ENCODE measurements around the gene STARD10.

STARD10 gene

GRCh38 chr11:72824020-72824419 lies 30.2 kb upstream of the STARD10 start:
- DNase-seq: no peak
- Histone ChIP-seq H3K36me3 (peaks cover 2% of the 10 kb centered on the region; the same call in 1 of the 2 replicates), H3K27ac (no peak overlapping the region), H3K4me3 (ENCODE audit: low read depth, low read length) (no peak overlapping the region), H3K27me3 (ENCODE audit: insufficient read depth, low read depth, severe bottlenecking) (no peaks in the 10 kb centered on the region), H3K9me3 (ENCODE audit: severe bottlenecking) (no peaks in the 10 kb centered on the region)
- no peak for TF ChIP-seq CTCF (IDR thresholded peaks at IDR 0.05; ENCODE audit: low read depth, low read length)

DNA sequence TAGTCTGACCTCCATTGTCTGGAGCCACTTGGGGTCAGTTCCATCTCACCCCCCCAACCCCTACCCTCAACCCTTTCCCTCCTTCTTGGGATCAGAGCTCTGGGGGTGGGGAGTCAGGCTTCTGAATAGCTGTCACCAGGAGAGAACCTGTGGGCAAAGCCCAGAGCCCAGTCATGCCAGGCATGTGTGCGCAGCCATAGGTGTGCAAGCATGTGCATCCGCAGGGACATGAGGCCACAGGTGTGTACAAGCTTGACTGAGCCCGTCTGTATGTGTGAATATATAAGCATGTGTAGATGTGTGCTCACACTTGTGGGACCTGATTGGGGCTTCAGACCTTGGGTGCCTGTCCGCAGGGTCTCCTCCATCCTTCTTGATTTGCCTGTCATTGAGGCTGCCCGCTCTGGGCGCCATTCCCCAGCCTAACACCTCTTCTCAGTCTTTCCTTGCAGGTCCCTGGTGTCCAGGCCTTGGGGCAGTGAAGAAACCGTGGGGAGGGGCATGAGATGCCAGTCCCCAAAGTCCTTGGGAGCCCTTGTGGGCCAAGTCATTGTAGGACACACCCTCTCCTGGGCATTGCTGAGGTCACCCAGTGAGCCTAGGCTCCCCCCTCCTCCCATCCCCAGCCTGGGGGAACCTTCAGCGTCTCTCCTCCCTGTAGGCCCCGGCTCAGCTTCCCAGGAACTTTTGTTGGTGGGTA lies 29.4 kb upstream of the STARD10 start:
- no peak for DNase-seq
- peaks cover 9% of the 10 kb centered on the region for H3K36me3 ChIP-seq
- TF ChIP-seq CTCF (IDR thresholded peaks at IDR 0.05; ENCODE audit: low read depth, low read length): no peak
- H3K4me3 ChIP-seq (ENCODE audit: low read depth, low read length): no peak overlapping the region
- H3K27ac ChIP-seq: no peak overlapping the region
- no peaks in the 10 kb centered on the region for H3K9me3 ChIP-seq (ENCODE audit: severe bottlenecking)
- H3K27me3 ChIP-seq (ENCODE audit: insufficient read depth, low read depth, severe bottlenecking): no peaks in the 10 kb centered on the region

GRCh38 chr11:72821920-72822799 lies 28.3 kb upstream of the STARD10 start:
- peak overlapping the region; percentile 58 for H3K27ac ChIP-seq
- DNase-seq: peak; percentile 92

DNA sequence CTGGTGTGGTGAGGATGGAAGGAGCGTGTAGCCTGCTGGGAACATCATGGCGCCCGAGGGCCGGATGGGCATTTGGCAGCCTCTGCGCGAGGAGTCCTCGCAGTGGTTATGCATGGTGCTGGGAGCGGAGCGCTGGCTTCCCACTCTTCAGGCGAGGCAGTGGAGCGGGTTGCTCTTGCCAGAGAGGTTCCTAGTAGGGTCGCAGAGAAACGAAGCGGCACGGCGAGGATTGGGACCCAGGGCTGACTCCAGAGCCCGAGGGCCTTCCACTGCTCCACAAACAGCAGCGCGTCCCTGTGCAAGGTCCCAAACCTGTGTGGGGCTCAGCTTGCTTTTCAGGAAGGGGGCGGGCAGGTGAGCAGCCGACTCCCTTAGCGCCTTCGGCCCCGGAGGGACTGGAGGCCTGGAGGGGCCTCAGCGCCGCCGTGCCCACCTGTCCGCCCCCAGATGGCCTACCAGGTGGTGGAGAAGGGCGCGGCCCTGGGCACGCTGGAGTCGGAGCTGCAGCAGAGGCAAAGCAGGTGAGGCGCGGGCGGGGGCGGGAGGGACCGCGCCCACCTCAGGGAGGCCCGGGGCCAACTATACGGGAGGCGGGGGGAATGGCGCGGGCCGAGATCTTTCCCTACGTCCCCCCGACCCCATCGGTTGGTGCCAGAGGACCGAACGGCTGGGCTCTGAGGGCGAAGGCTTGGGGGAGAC lies 27.5 kb upstream of the STARD10 start:
- no peaks in the 10 kb centered on the region for H3K9me3 ChIP-seq (ENCODE audit: severe bottlenecking)
- TF ChIP-seq CTCF (IDR thresholded peaks at IDR 0.05; ENCODE audit: low read depth, low read length): no peak
- DNase-seq: peak; percentile 35
- peak overlapping the region; percentile 58 for H3K27ac ChIP-seq
- H3K4me3 ChIP-seq (ENCODE audit: low read depth, low read length): peak overlapping the region; percentile 48
- H3K36me3 ChIP-seq: peaks cover 19% of the 10 kb centered on the region
- no peaks in the 10 kb centered on the region for H3K27me3 ChIP-seq (ENCODE audit: insufficient read depth, low read depth, severe bottlenecking)

More at GRCh38 chr11:72821920-72822799, 28.3 kb upstream of the STARD10 start:
- Histone ChIP-seq H3K9me3 (ENCODE audit: severe bottlenecking) (no peaks in the 10 kb centered on the region), H3K27me3 (ENCODE audit: insufficient read depth, low read depth, severe bottlenecking) (no peaks in the 10 kb centered on the region), H3K36me3 (peaks cover 18% of the 10 kb centered on the region), H3K4me3 (ENCODE audit: low read depth, low read length) (peak overlapping the region; percentile 48)
- TF ChIP-seq CTCF (IDR thresholded peaks at IDR 0.05; ENCODE audit: low read depth, low read length): peak; percentile 45

DNA sequence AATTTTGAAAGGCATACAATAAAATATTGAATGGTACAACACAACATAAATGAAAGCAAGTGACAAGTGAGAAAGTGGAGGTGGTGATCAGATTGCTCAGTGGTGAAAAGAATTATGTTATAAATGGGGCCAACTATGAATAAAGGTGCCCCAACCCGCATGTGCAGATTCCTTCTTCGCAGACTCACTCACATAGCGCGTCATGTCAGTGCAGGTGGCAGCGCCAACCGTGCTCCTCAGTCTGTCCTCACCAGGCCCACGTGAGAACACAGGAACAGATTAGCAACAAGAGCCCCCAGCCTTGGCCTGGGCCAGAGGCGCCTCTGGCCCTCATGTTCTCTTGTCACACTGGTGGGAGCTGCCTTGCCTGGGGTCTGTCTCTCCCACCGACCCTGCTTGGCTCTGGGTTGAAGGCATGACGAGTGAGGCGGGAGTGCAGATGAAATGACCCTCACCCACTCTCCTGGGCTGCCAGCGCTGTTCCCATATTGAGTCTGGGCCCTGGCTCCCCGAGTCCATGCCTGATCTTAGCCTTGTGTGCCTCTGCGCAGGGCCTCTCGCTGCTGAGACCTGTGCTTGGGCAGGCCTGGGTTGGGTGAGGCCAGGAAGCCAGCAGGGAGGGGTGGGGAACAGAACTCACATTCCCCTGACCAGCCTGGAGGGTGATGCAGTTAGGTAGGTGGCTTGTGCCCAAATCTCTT lies 26.7 kb upstream of the STARD10 start:
- H3K4me3 ChIP-seq (ENCODE audit: low read depth, low read length): no peak overlapping the region
- no peak overlapping the region for H3K27ac ChIP-seq
- H3K9me3 ChIP-seq (ENCODE audit: severe bottlenecking): no peaks in the 10 kb centered on the region
- H3K36me3 ChIP-seq: peaks cover 19% of the 10 kb centered on the region
- TF ChIP-seq CTCF (IDR thresholded peaks at IDR 0.05; ENCODE audit: low read depth, low read length): no peak
- H3K27me3 ChIP-seq (ENCODE audit: insufficient read depth, low read depth, severe bottlenecking): no peaks in the 10 kb centered on the region
- no peak for DNase-seq

Data from WERI-Rb-1 (cell line).